SK-N-SH (cell line): ENCODE data around the gene SETD7. TPM values are rescaled to one million over a fixed set of nuclear protein-coding genes. Genes with fewer than 3 reads are reported as not detected.

Experiments
- CTCF ChIA-PET: fragments of 300-600, 350-600 bp; formaldehyde crosslinking; extraction: SDS; loops from one replicate; lab custom pipeline; 2021; lab: Yijun Ruan, JAX
- POLR2A ChIA-PET: fragments of 350-600 bp; sonication (Branson Sonifier 250); formaldehyde crosslinking; extraction: SDS; loops from one replicate; lab custom pipeline; 2020; ENCODE audit warnings: antibody characterized with exemption, inconsistent platforms; lab: Yijun Ruan, JAX
- DNase-seq: peaks from one replicate; pipeline ENCODE4 v3.0.0; 2012
- H2AFZ ChIP-seq: fragments of 200-600 bp; sonication (generic); 2 replicates; pipeline ENCODE4 v1.8.1; 2016; ENCODE audit warnings: antibody characterized with exemption, mild to moderate bottlenecking, low read depth
- H3F3A ChIP-seq: fragments of 200-600 bp; sonication (generic); replicated peaks from 2 replicates; pipeline ENCODE3; 2016; ENCODE audit warnings: antibody characterized with exemption, mild to moderate bottlenecking; ENCODE audit not compliant: insufficient read depth
- H3K27ac ChIP-seq, 2 experiments: fragments of 200-500 bp in 1 of 2; fragments of 200-600 bp in 1 of 2; sonication (Bioruptor generic) in 1 of 2; sonication (generic), shearing (Covaris generic) in 1 of 2; 2 replicates each; pipeline versions ENCODE4 v1.5.1 to v1.6.1; 2014 to 2016; ENCODE audit warnings: low read depth in 2 of 2, inconsistent platforms in 1 of 2, low read length in 1 of 2, mild to moderate bottlenecking in 1 of 2, mixed read lengths in 1 of 2
- H3K27me3 ChIP-seq: fragments of 200-600 bp; sonication (generic), shearing (Covaris generic); 2 replicates; pipeline ENCODE4 v1.6.1; 2016; ENCODE audit warnings: mixed run types; ENCODE audit not compliant: insufficient read depth
- H3K36me3 ChIP-seq, 2 experiments: fragments of 200-500 bp in 1 of 2; fragments of 200-600 bp in 1 of 2; sonication (Bioruptor generic) in 1 of 2; sonication (generic) in 1 of 2; replicated peaks in 1 of 2; 2 replicates each; pipeline versions ENCODE3 to v1.5.1; 2014 to 2016; ENCODE audit warnings: low read length in 1 of 2, mild to moderate bottlenecking in 1 of 2; ENCODE audit not compliant: insufficient read depth in 2 of 2, control insufficient read depth in 1 of 2
- H3K4me1 ChIP-seq, 2 experiments: fragments of 200-500 bp in 1 of 2; fragments of 200-600 bp in 1 of 2; sonication (Bioruptor generic) in 1 of 2; sonication (generic), shearing (Covaris generic) in 1 of 2; 2 replicates each; pipeline versions ENCODE4 v1.5.1 to v1.6.1; 2014 to 2016; ENCODE audit warnings: low read depth in 1 of 2, low read length in 1 of 2, mixed run types in 1 of 2; ENCODE audit not compliant: insufficient read depth in 2 of 2, control insufficient read depth in 1 of 2
- H3K4me2 ChIP-seq: fragments of 200-600 bp; sonication (generic), shearing (Covaris generic); 2 replicates; pipeline ENCODE4 v1.6.1; 2017; ENCODE audit warnings: mixed run types
- H3K4me3 ChIP-seq, 2 experiments: fragments of 200-500 bp in 1 of 2; fragments of 200-600 bp in 1 of 2; sonication (Bioruptor generic) in 1 of 2; sonication (generic), shearing (Covaris generic) in 1 of 2; 2 replicates each; pipeline versions ENCODE4 v1.5.1 to v1.8.1; 2014 to 2016; ENCODE audit warnings: low read depth in 2 of 2, inconsistent platforms in 1 of 2, low read length in 1 of 2, mild to moderate bottlenecking in 1 of 2, mixed read lengths in 1 of 2, moderate library complexity in 1 of 2
- H3K79me2 ChIP-seq: fragments of 200-600 bp; sonication (generic); 2 replicates; pipeline ENCODE4 v1.8.1; 2017; ENCODE audit warnings: mild to moderate bottlenecking; ENCODE audit not compliant: insufficient read depth
- H3K9ac ChIP-seq: fragments of 200-600 bp; sonication (generic); 2 replicates; pipeline ENCODE4 v1.6.1; 2017; ENCODE audit warnings: mixed run types
- H3K9me2 ChIP-seq: fragments of 200-600 bp; sonication (generic); 2 replicates; pipeline ENCODE4 v1.6.1; 2017; ENCODE audit warnings: mixed run types
- H3K9me3 ChIP-seq: fragments of 200-600 bp; sonication (generic); 2 replicates; pipeline ENCODE4 v1.6.1; 2017; ENCODE audit warnings: mixed run types, mild to moderate bottlenecking, moderate library complexity
- H4K20me1 ChIP-seq: fragments of 200-600 bp; sonication (generic); 2 replicates; pipeline ENCODE4 v1.6.1; 2017; ENCODE audit warnings: mild to moderate bottlenecking, mixed run types; ENCODE audit not compliant: insufficient read depth
- CHD2 ChIP-seq: fragments of 150-350 bp; IDR thresholded peaks from 2 replicates; pipeline ENCODE4 v1.6.1; 2018; ENCODE audit warnings: low read length; ENCODE audit not compliant: partially characterized antibody
- EP300 ChIP-seq, 2 experiments: IDR thresholded peaks; 2 replicates each; pipeline versions ENCODE4 v1.4.0 to v1.6.1; 2012; ENCODE audit warnings: borderline replicate concordance in 1 of 2, low read depth in 1 of 2, low read length in 1 of 2
- FOXJ3 ChIP-seq: sonication (generic); formaldehyde crosslinking; IDR thresholded peaks from 2 replicates; pipeline ENCODE4 v1.5.1; 2020; ENCODE audit warnings: mild to moderate bottlenecking, missing genetic modification reagents
- MXI1 ChIP-seq: IDR thresholded peaks from 2 replicates; pipeline ENCODE4 v1.6.1; 2012; ENCODE audit warnings: mild to moderate bottlenecking, low read depth, low read length, improper control_type of control experiment
- POLR2AphosphoS5 ChIP-seq: IDR thresholded peaks from 2 replicates; pipeline ENCODE4 v1.6.1; 2012; ENCODE audit warnings: low read depth, low read length
- RCOR1 ChIP-seq: fragments of 150-350 bp; IDR thresholded peaks from 2 replicates; pipeline ENCODE4 v1.6.1; 2017; ENCODE audit warnings: antibody characterized with exemption, low read length
- RXRA ChIP-seq: IDR thresholded peaks from 2 replicates; pipeline ENCODE4 v1.4.0; 2012; ENCODE audit warnings: low read depth, mild to moderate bottlenecking, borderline replicate concordance
- TEAD4 ChIP-seq: IDR thresholded peaks from 2 replicates; pipeline ENCODE4 v1.4.0; 2012; ENCODE audit warnings: mild to moderate bottlenecking, borderline replicate concordance; ENCODE audit not compliant: insufficient read depth
- WGBS: methylation state at CpG from one replicate; pipeline ENCODE4 v1.1.6; 2017; ENCODE audit warnings: low lambda C conversion rate; 5-methylcytosine and 5-hydroxymethylcytosine counted together
- polyA plus RNA-seq, 3 experiments: library from polyadenylated mRNA; depleted of rRNA; stranded (reverse); fragments of >200 nt; gene quantifications; 2 replicates each; pipeline ENCODE4 v1.2.3, GENCODE V29; 2012
- TF ChIP-seq, protein P1 (sequence below): IDR thresholded peaks from 2 replicates; pipeline ENCODE4 v1.4.0; 2012; ENCODE audit warnings: low read depth, borderline replicate concordance
- TF ChIP-seq, protein P2 (sequence below): fragments of 200-600 bp; sonication (generic); IDR thresholded peaks from 2 replicates; pipeline ENCODE4 v1.6.1; 2017; ENCODE audit warnings: antibody characterized with exemption, mild to moderate bottlenecking, moderate library complexity
- TF ChIP-seq, protein P3 (sequence below): IDR thresholded peaks from 2 replicates; pipeline ENCODE4 v1.4.0; 2012; ENCODE audit warnings: low read depth, borderline replicate concordance
- TF ChIP-seq, protein P4 (sequence below): IDR thresholded peaks from 2 replicates; pipeline ENCODE4 v1.4.0; 2012; ENCODE audit warnings: low read depth

SETD7 gene
- polyA plus RNA-seq, 1 of the 3 experiments (the other 2 are of a cell fraction) = 5.0 TPM

DNA sequence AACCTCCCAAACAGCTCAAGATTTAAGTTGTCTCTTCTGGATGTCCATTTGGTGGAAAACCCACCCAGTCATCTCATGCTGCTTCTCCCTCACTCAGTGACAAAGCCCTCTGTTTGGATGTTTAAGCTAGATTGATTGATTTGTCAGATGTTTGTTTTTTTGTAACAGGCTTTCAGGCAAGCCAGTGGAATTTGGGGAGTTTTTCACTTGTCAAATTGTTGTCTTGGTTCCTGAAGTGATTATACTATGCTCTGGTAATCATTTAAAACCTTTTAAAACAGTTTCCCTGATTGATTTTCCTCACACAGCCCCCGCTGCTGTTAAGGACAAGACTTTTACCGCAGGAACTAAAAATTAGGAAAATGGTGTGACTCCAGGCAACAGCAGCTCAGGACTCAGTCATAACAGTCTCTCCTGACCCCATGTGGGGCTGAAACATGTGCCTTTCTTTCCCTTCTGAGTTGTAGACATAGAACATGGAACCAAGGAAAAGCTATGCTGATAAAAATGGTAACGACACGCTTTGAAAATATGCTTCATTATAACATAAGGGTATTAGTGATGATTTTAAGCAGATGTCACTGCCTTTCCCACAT lies 40.8 kb upstream of the SETD7 start:
- Histone ChIP-seq H4K20me1 (no peaks in the 10 kb centered on the region), H3K36me3 (no peaks in the 10 kb centered on the region), H3F3A (no peaks in the 10 kb centered on the region), H3K9me3 (no peaks in the 10 kb centered on the region), H3K27me3 (no peaks in the 10 kb centered on the region), H2AFZ (no peak overlapping the region), H3K9ac (no peak overlapping the region), H3K4me2 (peak overlapping the region; percentile 56; the same call in 1 of the 2 replicates), H3K27ac (no peak overlapping the region), H3K4me3 (no peak overlapping the region), H3K4me1 (peaks cover 0 to 15% of the 10 kb centered on the region in 2 experiments; a peak in 2 of 4 replicates), H3K9me2 (no peaks in the 10 kb centered on the region), H3K79me2 (no peaks in the 10 kb centered on the region)
- WGBS = 70% methylated on average over 4 of the region's 4 CpGs
- POLR2A ChIA-PET = no interaction called here
- CTCF ChIA-PET = interaction anchor here (0.7 to 1.6 kb wide), 5 partner anchors 18 to 60 kb away, joined by 3 to 7 read pairs (median 3); no protein-coding TSS in a partner anchor
- DNase-seq = no peak
- no peak for TF ChIP-seq MXI1
- no peak for TF ChIP-seq POLR2AphosphoS5
- no peak for TF ChIP-seq TEAD4
- TF ChIP-seq, protein P1, sequence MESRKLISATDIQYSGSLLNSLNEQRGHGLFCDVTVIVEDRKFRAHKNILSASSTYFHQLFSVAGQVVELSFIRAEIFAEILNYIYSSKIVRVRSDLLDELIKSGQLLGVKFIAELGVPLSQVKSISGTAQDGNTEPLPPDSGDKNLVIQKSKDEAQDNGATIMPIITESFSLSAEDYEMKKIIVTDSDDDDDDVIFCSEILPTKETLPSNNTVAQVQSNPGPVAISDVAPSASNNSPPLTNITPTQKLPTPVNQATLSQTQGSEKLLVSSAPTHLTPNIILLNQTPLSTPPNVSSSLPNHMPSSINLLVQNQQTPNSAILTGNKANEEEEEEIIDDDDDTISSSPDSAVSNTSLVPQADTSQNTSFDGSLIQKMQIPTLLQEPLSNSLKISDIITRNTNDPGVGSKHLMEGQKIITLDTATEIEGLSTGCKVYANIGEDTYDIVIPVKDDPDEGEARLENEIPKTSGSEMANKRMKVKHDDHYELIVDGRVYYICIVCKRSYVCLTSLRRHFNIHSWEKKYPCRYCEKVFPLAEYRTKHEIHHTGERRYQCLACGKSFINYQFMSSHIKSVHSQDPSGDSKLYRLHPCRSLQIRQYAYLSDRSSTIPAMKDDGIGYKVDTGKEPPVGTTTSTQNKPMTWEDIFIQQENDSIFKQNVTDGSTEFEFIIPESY = no peak
- TF ChIP-seq, protein P2, sequence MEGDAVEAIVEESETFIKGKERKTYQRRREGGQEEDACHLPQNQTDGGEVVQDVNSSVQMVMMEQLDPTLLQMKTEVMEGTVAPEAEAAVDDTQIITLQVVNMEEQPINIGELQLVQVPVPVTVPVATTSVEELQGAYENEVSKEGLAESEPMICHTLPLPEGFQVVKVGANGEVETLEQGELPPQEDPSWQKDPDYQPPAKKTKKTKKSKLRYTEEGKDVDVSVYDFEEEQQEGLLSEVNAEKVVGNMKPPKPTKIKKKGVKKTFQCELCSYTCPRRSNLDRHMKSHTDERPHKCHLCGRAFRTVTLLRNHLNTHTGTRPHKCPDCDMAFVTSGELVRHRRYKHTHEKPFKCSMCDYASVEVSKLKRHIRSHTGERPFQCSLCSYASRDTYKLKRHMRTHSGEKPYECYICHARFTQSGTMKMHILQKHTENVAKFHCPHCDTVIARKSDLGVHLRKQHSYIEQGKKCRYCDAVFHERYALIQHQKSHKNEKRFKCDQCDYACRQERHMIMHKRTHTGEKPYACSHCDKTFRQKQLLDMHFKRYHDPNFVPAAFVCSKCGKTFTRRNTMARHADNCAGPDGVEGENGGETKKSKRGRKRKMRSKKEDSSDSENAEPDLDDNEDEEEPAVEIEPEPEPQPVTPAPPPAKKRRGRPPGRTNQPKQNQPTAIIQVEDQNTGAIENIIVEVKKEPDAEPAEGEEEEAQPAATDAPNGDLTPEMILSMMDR = no peak
- TF ChIP-seq CHD2 = no peak
- TF ChIP-seq RXRA = no peak
- TF ChIP-seq RCOR1 = no peak
- TF ChIP-seq, protein P3, sequence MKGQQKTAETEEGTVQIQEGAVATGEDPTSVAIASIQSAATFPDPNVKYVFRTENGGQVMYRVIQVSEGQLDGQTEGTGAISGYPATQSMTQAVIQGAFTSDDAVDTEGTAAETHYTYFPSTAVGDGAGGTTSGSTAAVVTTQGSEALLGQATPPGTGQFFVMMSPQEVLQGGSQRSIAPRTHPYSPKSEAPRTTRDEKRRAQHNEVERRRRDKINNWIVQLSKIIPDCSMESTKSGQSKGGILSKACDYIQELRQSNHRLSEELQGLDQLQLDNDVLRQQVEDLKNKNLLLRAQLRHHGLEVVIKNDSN = no peak
- TF ChIP-seq FOXJ3 = no peak
- TF ChIP-seq, protein P4, sequence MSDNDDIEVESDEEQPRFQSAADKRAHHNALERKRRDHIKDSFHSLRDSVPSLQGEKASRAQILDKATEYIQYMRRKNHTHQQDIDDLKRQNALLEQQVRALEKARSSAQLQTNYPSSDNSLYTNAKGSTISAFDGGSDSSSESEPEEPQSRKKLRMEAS = no peak
- TF ChIP-seq EP300 (IDR thresholded peaks at IDR 0.05; ENCODE audit: borderline replicate concordance in 1 of 2, low read depth in 1 of 2, low read length in 1 of 2) = no peak
